Stimulated activated CD8-positive, alpha-beta memory T cell treated with anti-CD3 and anti-CD28 coated beads, Interleukin-2, amount 100 ng/mL, for 48 hours (primary cell): Measurements from ENCODE around the gene KANK4.

Experiments
- DNase-seq, 2 donors: peaks; one replicate each; pipeline ENCODE4 v3.0.0-alpha.2; 2020; ENCODE audit warnings: low read depth in 2 of 2

KANK4 gene

GRCh38 chr1:62318756-62319544, at the start of gene KANK4:
Gene KANK4 (minus strand): TSS chr1:62319434. CDS start chr1:62281564, 37,870 bp downstream.
- DNase-seq: no peak

GRCh38 chr1:62368989-62369388, 49.8 kb upstream of the KANK4 start:
- DNase-seq: no peak

- no peak for DNase-seq
Observed at GRCh38 chr1:62367005-62367557, 47.8 kb upstream of the KANK4 start.

- no peak for DNase-seq
Observed at GRCh38 chr1:62364721-62365120, 45.5 kb upstream of the KANK4 start.

- no peak for DNase-seq
Observed at GRCh38 chr1:62362926-62363325, 43.7 kb upstream of the KANK4 start.

- DNase-seq: no peak
Observed at GRCh38 chr1:62362061-62362917, 43.1 kb upstream of the KANK4 start.

- DNase-seq: no peak
Observed at GRCh38 chr1:62361431-62361830, 42.2 kb upstream of the KANK4 start.

- no peak for DNase-seq
Observed at GRCh38 chr1:62358665-62359373, 39.6 kb upstream of the KANK4 start.

GRCh38 chr1:62357916-62358315, 38.7 kb upstream of the KANK4 start:
- DNase-seq: no peak

GRCh38 chr1:62356257-62356835, 37.1 kb upstream of the KANK4 start:
- no peak for DNase-seq

- DNase-seq: no peak
Observed at GRCh38 chr1:62355095-62355494, 35.9 kb upstream of the KANK4 start.

- DNase-seq: no peak
Observed at GRCh38 chr1:62353853-62354252, 34.6 kb upstream of the KANK4 start.

GRCh38 chr1:62352387-62352786, 33.2 kb upstream of the KANK4 start:
- no peak for DNase-seq

- no peak for DNase-seq
Observed at GRCh38 chr1:62349470-62350233, 30.4 kb upstream of the KANK4 start.

GRCh38 chr1:62346886-62347285, 27.7 kb upstream of the KANK4 start:
- DNase-seq: no peak

GRCh38 chr1:62343911-62344310, 24.7 kb upstream of the KANK4 start:
- no peak for DNase-seq

GRCh38 chr1:62342270-62342669, 23.0 kb upstream of the KANK4 start:
- DNase-seq: no peak

- no peak for DNase-seq
Observed at GRCh38 chr1:62341615-62342014, 22.4 kb upstream of the KANK4 start.

GRCh38 chr1:62341089-62341488, 21.9 kb upstream of the KANK4 start:
- no peak for DNase-seq

- DNase-seq: no peak
Observed at GRCh38 chr1:62337706-62338631, 18.7 kb upstream of the KANK4 start.
